Measurements from ENCODE around the gene TDRD3.

DNA sequence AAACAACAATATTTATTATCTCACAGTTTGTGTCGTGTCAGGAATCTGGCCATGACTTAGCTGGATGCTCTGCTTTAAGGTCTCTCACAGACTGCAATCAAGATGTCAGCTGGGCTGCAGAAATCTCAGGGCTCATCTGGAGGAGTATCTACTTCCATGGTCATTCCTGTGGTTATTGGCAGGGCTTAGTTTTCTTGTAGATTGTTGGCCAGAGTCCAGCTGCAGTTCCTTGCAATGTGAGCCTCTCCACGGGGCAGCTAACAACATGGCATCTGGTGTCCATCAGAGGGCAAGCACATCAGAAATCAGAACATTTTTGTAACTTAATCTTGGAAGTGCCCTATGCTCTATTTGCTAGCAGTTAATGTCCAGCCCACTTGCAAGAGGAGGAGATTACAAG lies 45.7 kb upstream of the TDRD3 start:
- TF ChIP-seq, protein P1, sequence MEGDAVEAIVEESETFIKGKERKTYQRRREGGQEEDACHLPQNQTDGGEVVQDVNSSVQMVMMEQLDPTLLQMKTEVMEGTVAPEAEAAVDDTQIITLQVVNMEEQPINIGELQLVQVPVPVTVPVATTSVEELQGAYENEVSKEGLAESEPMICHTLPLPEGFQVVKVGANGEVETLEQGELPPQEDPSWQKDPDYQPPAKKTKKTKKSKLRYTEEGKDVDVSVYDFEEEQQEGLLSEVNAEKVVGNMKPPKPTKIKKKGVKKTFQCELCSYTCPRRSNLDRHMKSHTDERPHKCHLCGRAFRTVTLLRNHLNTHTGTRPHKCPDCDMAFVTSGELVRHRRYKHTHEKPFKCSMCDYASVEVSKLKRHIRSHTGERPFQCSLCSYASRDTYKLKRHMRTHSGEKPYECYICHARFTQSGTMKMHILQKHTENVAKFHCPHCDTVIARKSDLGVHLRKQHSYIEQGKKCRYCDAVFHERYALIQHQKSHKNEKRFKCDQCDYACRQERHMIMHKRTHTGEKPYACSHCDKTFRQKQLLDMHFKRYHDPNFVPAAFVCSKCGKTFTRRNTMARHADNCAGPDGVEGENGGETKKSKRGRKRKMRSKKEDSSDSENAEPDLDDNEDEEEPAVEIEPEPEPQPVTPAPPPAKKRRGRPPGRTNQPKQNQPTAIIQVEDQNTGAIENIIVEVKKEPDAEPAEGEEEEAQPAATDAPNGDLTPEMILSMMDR (IDR thresholded peaks at IDR 0.05) = no peak
- TF ChIP-seq POLR2AphosphoS5 (IDR thresholded peaks at IDR 0.05; ENCODE audit: low read depth, low read length) (no peak), REST (IDR thresholded peaks at IDR 0.05; ENCODE audit: insufficient read depth in 1 of 2, low read depth in 2 of 2, low read length in 1 of 2) (no peak), SIN3A (IDR thresholded peaks at IDR 0.05; ENCODE audit: borderline replicate concordance, insufficient read depth, low read depth, low read length) (no peak), TCF7L2 (IDR thresholded peaks at IDR 0.05; ENCODE audit: low read depth, low read length) (no peak)

Measured in Panc1 (cell line).